CD1c-positive myeloid dendritic cell (primary cell): Measurements from ENCODE around the gene MRFAP1L1.

ENCODE experiments used
- DNase-seq: peaks from one replicate; pipeline ENCODE4 v3.0.0-alpha.2; 2016; ENCODE audit errors: extremely low spot score

MRFAP1L1 gene

GRCh38 chr4:6716018-6716911, 6.6 kb upstream of the MRFAP1L1 start, which contains the start of gene BLOC1S4:
Gene BLOC1S4, plus strand, starts transcription at chr4:6716174. Its CDS starts 36 bp downstream, at chr4:6716210.
- DNase-seq = peak; percentile 94

GRCh38 chr4:6715704-6716017, 6.0 kb upstream of the MRFAP1L1 start:
- DNase-seq = no peak

- peak; percentile 70 for DNase-seq
These were observed 5.3 kb upstream of the MRFAP1L1 start for GRCh38 chr4:6714954-6715353.

GRCh38 chr4:6710996-6711395, 1.3 kb upstream of the MRFAP1L1 start:
- DNase-seq = peak; percentile 44

GRCh38 chr4:6710282-6710681, 617 bp upstream of the MRFAP1L1 start:
- DNase-seq = no peak

GRCh38 chr4:6706173-6706572, 3.5 kb downstream of the MRFAP1L1 start:
- DNase-seq = no peak

GRCh38 chr4:6705646-6706045, 4.0 kb downstream of the MRFAP1L1 start:
- no peak for DNase-seq

- no peak for DNase-seq
These were observed 5.9 kb downstream of the MRFAP1L1 start for GRCh38 chr4:6703786-6704185.

GRCh38 chr4:6702761-6703160, 6.9 kb downstream of the MRFAP1L1 start:
- DNase-seq = no peak

GRCh38 chr4:6701371-6701770, 8.3 kb downstream of the MRFAP1L1 start:
- no peak for DNase-seq

- DNase-seq = no peak
These were observed 9.8 kb downstream of the MRFAP1L1 start for GRCh38 chr4:6699903-6700302.

GRCh38 chr4:6699388-6699787, 10.3 kb downstream of the MRFAP1L1 start:
- DNase-seq = no peak

GRCh38 chr4:6697131-6697530, 12.5 kb downstream of the MRFAP1L1 start:
- no peak for DNase-seq

GRCh38 chr4:6696611-6697010, 13.1 kb downstream of the MRFAP1L1 start:
- no peak for DNase-seq

- no peak for DNase-seq
These were observed 13.7 kb downstream of the MRFAP1L1 start for GRCh38 chr4:6695660-6696610.

GRCh38 chr4:6694177-6694901, 15.3 kb downstream of the MRFAP1L1 start:
- no peak for DNase-seq

GRCh38 chr4:6693231-6694176, 16.2 kb downstream of the MRFAP1L1 start, which contains the start of gene S100P:
Gene S100P, plus strand, starts transcription at chr4:6693878. Its CDS starts 55 bp downstream, at chr4:6693933.
- DNase-seq = no peak

- no peak for DNase-seq
These were observed 16.9 kb downstream of the MRFAP1L1 start for GRCh38 chr4:6692806-6693205.

- DNase-seq = no peak
These were observed 17.3 kb downstream of the MRFAP1L1 start for GRCh38 chr4:6692379-6692778.

GRCh38 chr4:6689506-6689960, 20.1 kb downstream of the MRFAP1L1 start:
- no peak for DNase-seq
